GM23338 (cell line): ENCODE measurements around the gene SMTN.

ENCODE experiments used
- EZH2 ChIP-seq: fragments of 200-600 bp; sonication (generic); IDR thresholded peaks from one replicate; pipeline ENCODE4 v1.8.0; 2017; ENCODE audit warnings: antibody characterized with exemption, mild to moderate bottlenecking, low read depth; ENCODE audit not compliant: unreplicated experiment
- POLR2AphosphoS5 ChIP-seq: IDR thresholded peaks from 2 replicates; pipeline ENCODE4 v1.6.1; 2016; ENCODE audit warnings: antibody characterized with exemption, low read depth
- ZNF331 ChIP-seq: fragments of 250-450 bp; sonication (Bioruptor Pico); IDR thresholded peaks from 2 replicates; pipeline ENCODE4 v1.5.0; 2020; ENCODE audit warnings: low read depth, mild to moderate bottlenecking, moderate library complexity
- TF ChIP-seq, protein P1 (sequence below), 2 experiments: fragments of 200-600 bp in 1 of 2; sonication (generic) in 1 of 2; conservative IDR thresholded peaks; 2 replicates each; pipeline versions ENCODE4 v1.5.1 to v1.6.1; 2016 to 2017; ENCODE audit warnings: antibody characterized with exemption in 2 of 2, low read depth in 2 of 2, mild to moderate bottlenecking in 2 of 2, moderate library complexity in 1 of 2

DNA sequence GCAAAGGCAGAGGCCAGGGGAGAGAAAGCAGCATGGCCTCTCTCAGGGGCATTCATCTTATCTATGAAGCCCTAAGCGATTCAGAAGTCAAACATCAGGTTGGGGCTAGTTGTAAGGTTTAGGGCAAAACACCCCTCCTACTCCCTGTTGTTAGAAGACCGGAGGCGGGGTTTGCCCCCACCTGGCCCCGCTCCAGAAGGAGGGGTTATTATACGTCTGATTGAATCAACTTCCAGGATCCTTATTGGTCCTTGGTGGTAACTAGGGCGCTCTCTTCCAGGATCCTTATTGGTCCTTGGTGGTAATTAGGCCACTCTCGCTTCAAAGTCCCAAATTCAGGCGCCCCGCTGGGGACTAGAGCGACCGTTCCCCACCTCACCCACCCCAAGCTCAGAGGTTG lies 12.1 kb upstream of the SMTN start:
- TF ChIP-seq, protein P1, sequence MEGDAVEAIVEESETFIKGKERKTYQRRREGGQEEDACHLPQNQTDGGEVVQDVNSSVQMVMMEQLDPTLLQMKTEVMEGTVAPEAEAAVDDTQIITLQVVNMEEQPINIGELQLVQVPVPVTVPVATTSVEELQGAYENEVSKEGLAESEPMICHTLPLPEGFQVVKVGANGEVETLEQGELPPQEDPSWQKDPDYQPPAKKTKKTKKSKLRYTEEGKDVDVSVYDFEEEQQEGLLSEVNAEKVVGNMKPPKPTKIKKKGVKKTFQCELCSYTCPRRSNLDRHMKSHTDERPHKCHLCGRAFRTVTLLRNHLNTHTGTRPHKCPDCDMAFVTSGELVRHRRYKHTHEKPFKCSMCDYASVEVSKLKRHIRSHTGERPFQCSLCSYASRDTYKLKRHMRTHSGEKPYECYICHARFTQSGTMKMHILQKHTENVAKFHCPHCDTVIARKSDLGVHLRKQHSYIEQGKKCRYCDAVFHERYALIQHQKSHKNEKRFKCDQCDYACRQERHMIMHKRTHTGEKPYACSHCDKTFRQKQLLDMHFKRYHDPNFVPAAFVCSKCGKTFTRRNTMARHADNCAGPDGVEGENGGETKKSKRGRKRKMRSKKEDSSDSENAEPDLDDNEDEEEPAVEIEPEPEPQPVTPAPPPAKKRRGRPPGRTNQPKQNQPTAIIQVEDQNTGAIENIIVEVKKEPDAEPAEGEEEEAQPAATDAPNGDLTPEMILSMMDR (conservative IDR thresholded peaks at IDR 0.05; ENCODE audit: low read depth in 2 of 2) = no peak
- TF ChIP-seq POLR2AphosphoS5 (no peak), EZH2 (no peak), ZNF331 (no peak)
